HL-60 (cell line): ENCODE measurements around the gene UBE2J1.

Experiments used
- DNase-seq, 2 experiments: peaks; one replicate each; pipeline ENCODE4 v3.0.0-alpha.2; 2010 to 2020; ENCODE audit warnings: low read depth in 1 of 2, low spot score in 1 of 2
- H3K27ac ChIP-seq: fragments of 250-450 bp; sonication (Bioruptor Pico); replicated peaks from 2 replicates; pipeline ENCODE4 v1.5.1; 2020; ENCODE audit warnings: mild to moderate bottlenecking, moderate library complexity
- H3K27me3 ChIP-seq: fragments of 250-450 bp; sonication (Bioruptor Pico); 2 replicates; pipeline ENCODE4 v1.5.1; 2021; ENCODE audit warnings: mild to moderate bottlenecking, moderate library complexity; ENCODE audit not compliant: insufficient read depth, poor library complexity, severe bottlenecking
- H3K4me3 ChIP-seq: replicated peaks from 2 replicates; pipeline ENCODE4 v1.5.1; 2011; ENCODE audit warnings: mild to moderate bottlenecking, control low read depth, low read length; ENCODE audit not compliant: insufficient read depth
- GABPA ChIP-seq: IDR thresholded peaks from 2 replicates; pipeline ENCODE4 v1.6.1; 2012; ENCODE audit warnings: low read depth
- TF ChIP-seq, protein P1 (sequence below): IDR thresholded peaks from 2 replicates; pipeline ENCODE4 v1.6.1; 2012; ENCODE audit warnings: low read depth; ENCODE audit not compliant: insufficient replicate concordance

UBE2J1 gene

DNA sequence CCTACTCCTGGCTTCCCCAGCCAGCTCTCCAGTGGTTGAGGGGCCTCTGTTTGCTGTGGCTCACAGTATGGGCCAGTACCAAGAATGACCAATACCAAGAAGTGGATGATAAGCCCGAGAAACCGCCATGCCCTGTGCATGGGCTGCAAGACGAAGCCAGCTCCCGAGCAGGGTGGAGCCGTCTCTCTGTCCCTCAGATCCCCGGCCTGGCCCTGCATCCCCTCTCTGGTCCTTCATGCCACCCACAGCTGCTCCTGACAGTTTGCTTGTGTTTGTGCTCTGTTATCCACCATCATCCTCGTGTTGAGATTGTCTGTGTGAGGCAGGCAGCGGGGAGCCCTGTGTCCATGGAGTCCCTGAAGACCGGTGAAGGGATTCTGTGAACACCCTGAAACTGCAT, 73.6 kb downstream of the UBE2J1 start:
- H3K4me3 ChIP-seq = no peak overlapping the region
- H3K27me3 ChIP-seq = no peaks in the 10 kb centered on the region
- H3K27ac ChIP-seq = no peak overlapping the region
- TF ChIP-seq GABPA = no peak
- TF ChIP-seq, protein P1, sequence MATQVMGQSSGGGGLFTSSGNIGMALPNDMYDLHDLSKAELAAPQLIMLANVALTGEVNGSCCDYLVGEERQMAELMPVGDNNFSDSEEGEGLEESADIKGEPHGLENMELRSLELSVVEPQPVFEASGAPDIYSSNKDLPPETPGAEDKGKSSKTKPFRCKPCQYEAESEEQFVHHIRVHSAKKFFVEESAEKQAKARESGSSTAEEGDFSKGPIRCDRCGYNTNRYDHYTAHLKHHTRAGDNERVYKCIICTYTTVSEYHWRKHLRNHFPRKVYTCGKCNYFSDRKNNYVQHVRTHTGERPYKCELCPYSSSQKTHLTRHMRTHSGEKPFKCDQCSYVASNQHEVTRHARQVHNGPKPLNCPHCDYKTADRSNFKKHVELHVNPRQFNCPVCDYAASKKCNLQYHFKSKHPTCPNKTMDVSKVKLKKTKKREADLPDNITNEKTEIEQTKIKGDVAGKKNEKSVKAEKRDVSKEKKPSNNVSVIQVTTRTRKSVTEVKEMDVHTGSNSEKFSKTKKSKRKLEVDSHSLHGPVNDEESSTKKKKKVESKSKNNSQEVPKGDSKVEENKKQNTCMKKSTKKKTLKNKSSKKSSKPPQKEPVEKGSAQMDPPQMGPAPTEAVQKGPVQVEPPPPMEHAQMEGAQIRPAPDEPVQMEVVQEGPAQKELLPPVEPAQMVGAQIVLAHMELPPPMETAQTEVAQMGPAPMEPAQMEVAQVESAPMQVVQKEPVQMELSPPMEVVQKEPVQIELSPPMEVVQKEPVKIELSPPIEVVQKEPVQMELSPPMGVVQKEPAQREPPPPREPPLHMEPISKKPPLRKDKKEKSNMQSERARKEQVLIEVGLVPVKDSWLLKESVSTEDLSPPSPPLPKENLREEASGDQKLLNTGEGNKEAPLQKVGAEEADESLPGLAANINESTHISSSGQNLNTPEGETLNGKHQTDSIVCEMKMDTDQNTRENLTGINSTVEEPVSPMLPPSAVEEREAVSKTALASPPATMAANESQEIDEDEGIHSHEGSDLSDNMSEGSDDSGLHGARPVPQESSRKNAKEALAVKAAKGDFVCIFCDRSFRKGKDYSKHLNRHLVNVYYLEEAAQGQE = no peak
- no peak for DNase-seq
